Mucosa of gallbladder (tissue), 1 donor: ENCODE data around the gene HMGXB4. TPM values are rescaled to one million over a fixed set of nuclear protein-coding genes. Genes with fewer than 3 reads are reported as not detected.

ENCODE experiments used
- DNase-seq: peaks from one replicate; pipeline ENCODE4 v3.0.0-alpha.2; 2020; ENCODE audit warnings: low spot score
- total RNA-seq: library from RNA; stranded (reverse); gene quantifications from one replicate; pipeline ENCODE4 v1.2.1, GENCODE V29; 2021
- donor health status: DM: no; HTN: no; CAD: no.

The HMGXB4 gene
- total RNA-seq, 1 donor from 2014 or later, result 15.8 TPM

GRCh38 chr22:35258191-35258988 lies 1.1 kb downstream of the HMGXB4 start:
- DNase-seq, result no peak

- no peak for DNase-seq
Measured at GRCh38 chr22:35264986-35265385, 7.7 kb downstream of the HMGXB4 start.

DNA sequence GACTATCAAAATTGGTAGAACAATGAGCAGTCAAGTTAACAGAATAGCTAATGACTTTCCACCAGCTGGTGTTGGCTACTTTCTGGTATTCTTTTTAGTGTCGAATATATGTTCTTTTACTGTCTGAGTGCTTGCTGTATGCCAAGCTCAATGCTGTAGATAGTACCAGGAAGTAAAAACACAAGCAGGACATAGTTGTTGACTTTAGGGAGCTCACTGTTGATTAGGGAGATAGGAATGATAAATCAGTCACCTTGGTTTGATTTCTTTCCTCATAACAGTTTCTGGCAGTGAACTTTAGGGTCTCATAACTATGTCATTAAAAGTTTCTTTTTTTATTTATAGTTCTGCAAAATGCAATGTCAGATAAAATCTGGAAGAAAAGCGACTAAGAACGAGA lies 9.0 kb downstream of the HMGXB4 start:
- DNase-seq, result no peak

GRCh38 chr22:35269630-35270029 lies 12.3 kb downstream of the HMGXB4 start:
- DNase-seq, result no peak

DNA sequence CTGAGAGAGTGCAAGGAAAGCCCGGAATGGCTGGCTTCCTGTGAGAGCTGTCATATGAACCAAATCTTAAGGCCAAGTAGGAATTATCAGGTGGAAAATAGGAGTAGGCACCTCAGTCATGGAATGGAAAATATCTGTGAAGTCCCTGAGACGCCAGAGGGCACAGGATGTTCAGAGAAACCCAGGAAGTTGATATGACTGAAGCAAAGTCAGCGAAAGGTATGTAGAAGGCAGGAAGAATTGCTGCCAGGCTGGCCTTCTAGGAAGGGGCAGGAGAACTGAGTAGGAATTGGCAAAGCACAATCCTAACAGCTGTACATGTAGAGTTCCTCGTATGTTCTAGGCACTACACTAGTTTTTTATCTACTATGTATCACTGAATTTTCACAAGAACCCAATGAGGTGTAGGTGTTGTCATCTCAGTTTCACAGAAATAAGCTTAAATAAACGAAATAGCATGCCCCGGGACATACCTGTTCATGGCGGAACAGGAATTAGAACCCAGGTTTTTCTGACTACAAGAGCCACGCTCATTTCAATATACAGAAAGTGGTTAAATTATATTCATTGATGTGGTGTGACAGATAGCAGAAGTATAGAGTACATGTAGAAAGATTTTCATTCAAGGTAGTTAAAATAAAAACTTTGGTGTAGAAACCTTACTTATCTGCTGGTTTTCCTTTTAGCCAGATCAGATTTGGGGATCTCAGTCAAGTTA lies 17.0 kb downstream of the HMGXB4 start:
- no peak for DNase-seq

DNA sequence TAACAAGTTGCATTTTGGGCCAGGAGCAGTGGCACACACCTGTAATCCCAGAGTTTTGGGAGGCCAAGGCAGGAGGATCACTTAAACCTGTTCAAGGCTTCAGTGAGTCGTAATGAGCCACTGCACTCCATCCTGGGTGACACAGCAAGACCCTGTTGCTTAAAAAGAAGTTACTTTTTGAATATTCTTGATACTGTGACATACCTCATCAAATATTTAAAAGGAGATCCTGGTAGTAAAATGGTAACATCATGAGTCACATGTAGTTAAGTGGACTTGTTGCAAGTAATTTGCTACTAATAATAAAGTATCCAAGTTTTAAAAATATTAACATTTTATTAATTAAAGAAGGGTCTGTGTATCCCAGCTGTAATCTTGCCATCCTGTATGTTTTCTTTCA lies 18.3 kb downstream of the HMGXB4 start:
- DNase-seq, result no peak

GRCh38 chr22:35276019-35276418 lies 18.7 kb downstream of the HMGXB4 start:
- no peak for DNase-seq

DNA sequence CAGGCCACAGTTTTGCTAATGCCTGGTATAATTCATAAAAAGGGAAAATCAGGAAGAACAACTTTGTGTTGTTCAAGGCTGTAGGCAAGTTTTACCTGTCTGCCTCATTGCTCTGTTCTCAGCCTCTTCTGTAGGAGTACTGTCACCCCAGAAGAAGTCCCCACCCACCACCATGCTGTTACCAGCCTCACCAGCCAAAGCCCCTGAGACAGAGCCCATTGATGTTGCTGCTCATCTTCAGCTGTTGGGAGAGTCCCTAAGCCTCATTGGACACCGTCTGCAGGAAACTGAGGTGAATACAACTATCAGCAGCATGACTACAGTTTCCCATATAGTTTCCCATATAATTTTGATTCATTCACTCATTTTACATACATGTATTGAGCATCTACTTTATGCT lies 30.8 kb downstream of the HMGXB4 start:
- DNase-seq, result no peak

- DNase-seq, result no peak
Measured at GRCh38 chr22:35292786-35293185, 35.5 kb downstream of the HMGXB4 start.

- no peak for DNase-seq
Measured at GRCh38 chr22:35296051-35296450, 38.8 kb downstream of the HMGXB4 start.

DNA sequence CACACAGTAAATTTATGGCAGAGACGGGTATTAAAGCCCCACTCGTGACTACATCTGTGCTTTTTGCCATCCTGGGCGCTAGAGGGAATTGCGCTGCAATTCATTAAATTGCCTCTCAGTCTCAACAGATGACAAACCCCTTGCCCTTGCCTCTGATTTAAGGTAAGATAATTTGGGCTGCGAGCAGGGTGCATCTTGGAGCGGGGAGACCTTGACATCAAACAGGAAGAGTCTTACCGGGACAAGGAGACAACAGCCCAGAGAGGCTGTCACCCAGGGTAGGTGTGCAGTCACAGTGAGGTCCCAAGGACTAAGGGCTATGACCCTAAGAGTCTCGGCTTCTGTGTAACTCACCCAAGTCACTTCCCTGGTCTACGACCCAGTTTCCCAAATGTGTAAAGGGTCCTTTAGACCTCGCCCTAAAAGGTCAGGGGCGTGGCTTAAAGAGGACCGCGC lies 42.0 kb downstream of the HMGXB4 start:
- no peak for DNase-seq

- peak; percentile 97 for DNase-seq
Measured at GRCh38 chr22:35299673-35300499, 42.6 kb downstream of the HMGXB4 start, which contains the start of gene TOM1. TSS of gene TOM1 (plus strand) at chr22:35299894. CDS start at chr22:35299929, 35 bp downstream.

DNA sequence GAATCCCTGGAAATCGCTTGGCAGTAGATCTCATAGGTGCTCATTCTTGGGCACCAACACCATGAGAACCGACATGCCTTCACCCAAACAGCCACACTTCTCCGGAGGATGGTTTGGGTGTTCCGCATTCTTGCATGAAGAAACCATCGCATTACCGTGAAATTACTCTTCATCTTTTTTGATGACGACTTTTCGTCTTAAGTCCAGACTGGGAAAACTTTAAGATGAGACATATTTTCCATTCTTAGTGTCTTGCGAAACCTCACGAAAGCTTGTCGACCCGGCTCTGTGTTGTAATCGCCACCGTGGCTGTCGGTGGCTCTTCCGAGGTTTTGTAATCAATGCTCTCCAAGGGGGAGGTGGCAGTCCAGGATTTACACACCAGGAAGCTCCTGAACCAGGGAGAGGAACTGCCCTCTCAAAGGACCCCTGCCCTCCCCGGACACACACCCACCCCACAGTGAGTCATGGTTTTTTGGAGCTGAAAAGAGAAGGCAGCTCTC lies 44.1 kb downstream of the HMGXB4 start:
- DNase-seq, result peak; percentile 65

GRCh38 chr22:35303029-35303624 lies 45.8 kb downstream of the HMGXB4 start:
- DNase-seq, result no peak

DNA sequence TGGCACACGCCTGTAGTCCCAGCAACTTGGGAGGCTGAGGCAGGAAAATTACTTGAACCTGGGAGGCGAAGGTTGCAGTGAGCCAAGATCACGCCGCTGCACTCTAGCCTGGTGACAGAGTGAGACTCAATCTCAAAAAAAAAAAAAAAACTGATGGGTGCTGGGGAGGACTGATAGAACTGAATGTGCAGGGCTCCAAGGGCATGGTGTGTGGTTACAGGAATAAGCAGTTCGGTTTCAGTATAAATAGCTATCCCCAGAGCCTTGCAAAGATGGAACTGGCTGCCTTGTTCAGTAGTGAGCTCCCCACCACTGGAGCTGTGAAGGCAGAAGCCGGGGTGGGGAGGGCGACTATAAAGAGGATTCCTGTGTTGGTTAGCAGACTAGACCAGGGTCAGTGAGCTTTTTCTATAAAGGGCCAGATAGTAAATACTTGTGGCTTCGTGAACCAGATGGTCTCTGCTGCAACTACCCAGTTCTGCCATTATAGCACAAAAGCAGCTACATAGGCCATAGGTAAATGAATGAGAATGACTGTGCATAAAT lies 48.3 kb downstream of the HMGXB4 start:
- DNase-seq, result no peak

DNA sequence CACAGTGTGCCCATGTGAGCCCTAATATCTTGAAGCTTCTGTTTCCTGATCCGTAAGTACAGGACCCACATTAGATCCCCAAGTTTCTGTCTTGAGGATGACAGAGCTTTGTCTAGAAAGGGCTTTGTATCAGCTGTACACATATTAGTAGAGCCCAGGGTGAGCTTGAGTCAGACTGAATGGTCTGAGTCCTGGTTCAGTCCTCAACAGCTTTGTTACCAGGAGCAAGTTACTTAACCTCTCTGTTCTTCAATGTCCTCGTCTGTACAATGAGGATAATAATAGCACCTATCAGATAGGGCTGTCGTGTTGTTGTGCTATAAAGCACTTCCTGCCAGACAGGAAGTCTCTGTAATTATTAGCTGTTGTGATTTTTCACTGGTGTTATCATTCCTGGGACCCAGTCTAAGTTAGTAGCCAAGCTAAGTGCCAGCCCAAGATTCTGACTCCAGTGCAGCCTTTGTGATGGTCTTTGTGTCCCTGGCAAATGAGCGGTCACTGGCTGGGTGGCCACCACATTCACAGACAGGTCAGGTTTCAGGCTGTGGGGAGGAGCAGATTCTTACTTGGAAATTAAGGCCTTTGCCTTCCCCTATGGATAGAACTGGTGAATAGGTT lies 49.2 kb downstream of the HMGXB4 start:
- no peak for DNase-seq

DNA sequence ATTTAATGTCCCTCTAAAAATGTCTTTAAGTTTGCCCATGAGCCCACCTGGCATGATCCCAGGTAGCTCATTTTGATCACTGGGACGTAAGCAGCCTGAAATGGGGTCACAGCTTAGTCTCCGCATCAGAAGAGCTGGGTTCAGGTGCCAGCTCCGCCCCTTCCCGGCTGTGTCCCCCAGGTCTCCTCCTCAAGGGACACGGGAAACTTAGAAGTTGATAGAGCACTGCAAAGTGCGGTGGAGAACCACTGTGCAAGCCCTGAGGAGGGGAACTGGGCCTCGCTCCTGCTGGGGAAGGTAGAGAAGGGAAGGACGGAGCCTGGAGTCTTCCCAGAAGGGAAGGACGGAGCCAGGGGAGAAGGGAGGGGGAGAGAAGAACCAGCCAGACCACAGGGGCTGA lies 50.1 kb downstream of the HMGXB4 start:
- no peak for DNase-seq

GRCh38 chr22:35307892-35308291 lies 50.6 kb downstream of the HMGXB4 start:
- no peak for DNase-seq

DNA sequence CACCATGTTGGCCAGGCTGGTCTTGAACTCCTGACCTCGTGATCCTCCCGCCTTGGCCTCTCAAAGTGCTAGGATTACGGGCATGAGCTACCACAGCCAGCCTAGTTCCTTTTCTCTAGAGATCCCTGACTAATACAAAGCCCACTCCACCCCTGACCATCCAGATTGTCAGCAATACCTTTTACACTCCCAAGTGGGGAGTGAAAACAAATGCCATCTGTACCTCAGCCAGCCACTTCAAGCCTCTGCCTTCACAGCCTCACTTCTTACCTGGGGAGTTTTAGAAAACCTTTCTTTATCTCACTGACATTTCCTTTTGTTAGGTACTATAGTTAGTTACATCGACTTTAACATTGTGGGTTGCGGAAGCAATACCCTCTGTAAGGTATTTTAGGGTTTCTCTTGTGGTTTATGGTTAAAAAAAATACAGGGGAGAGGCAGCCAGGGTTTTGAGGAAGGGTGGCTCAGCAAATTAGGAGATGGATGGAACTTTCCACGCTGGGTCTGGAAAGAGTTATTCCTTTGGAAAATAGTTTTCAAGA lies 51.3 kb downstream of the HMGXB4 start:
- no peak for DNase-seq
